Rectal smooth muscle tissue (tissue), 1 donor: Measurements from ENCODE around the gene ADGRV1.
"Not testable (repeated sequence)": the region's sequence is repeated elsewhere in the genome, so short reads cannot be mapped to it uniquely, and the experiment has no call there.

ENCODE experiments used
- H3K27ac ChIP-seq: one replicate; pipeline ENCODE4 v1.7.0; 2013; ENCODE audit warnings: low read depth, low read length, inconsistent platforms
- H3K27me3 ChIP-seq: one replicate; pipeline ENCODE4 v1.7.0; 2013; ENCODE audit warnings: low read length; ENCODE audit not compliant: control insufficient read depth, insufficient read depth
- H3K36me3 ChIP-seq: one replicate; pipeline ENCODE4 v1.7.0; 2013; ENCODE audit warnings: low read length; ENCODE audit not compliant: control insufficient read depth, insufficient read depth
- H3K4me1 ChIP-seq: one replicate; pipeline ENCODE4 v1.7.0; 2013; ENCODE audit warnings: low read length; ENCODE audit not compliant: control insufficient read depth, insufficient read depth
- H3K4me3 ChIP-seq: one replicate; pipeline ENCODE4 v1.7.0; 2013; ENCODE audit warnings: low read length
- H3K9ac ChIP-seq: one replicate; pipeline ENCODE4 v1.7.0; 2013; ENCODE audit warnings: low read length

ADGRV1 gene

GRCh38 chr5:90969945-90970344 is 411.3 kb downstream of the ADGRV1 start:
- H3K27me3 ChIP-seq, H3K4me3 ChIP-seq, H3K9ac ChIP-seq, H3K36me3 ChIP-seq, H3K4me1 ChIP-seq, H3K27ac ChIP-seq: not testable (repeated sequence)

- Histone ChIP-seq H3K4me3 (no peak overlapping the region), H3K27me3 (no peaks in the 10 kb centered on the region), H3K9ac (no peak overlapping the region), H3K36me3 (no peaks in the 10 kb centered on the region), H3K4me1 (no peaks in the 10 kb centered on the region), H3K27ac (no peak overlapping the region)
Measured at GRCh38 chr5:90981177-90981576, 422.6 kb downstream of the ADGRV1 start.

- Histone ChIP-seq H3K27ac (no peak overlapping the region), H3K9ac (no peak overlapping the region), H3K36me3 (no peaks in the 10 kb centered on the region), H3K27me3 (no peaks in the 10 kb centered on the region), H3K4me3 (no peak overlapping the region), H3K4me1 (no peaks in the 10 kb centered on the region)
Measured at GRCh38 chr5:90981821-90982220, 423.2 kb downstream of the ADGRV1 start.

GRCh38 chr5:90982576-90982975 is 424.0 kb downstream of the ADGRV1 start:
- Histone ChIP-seq H3K27me3 (no peaks in the 10 kb centered on the region), H3K27ac (no peak overlapping the region), H3K4me3 (no peak overlapping the region), H3K4me1 (no peaks in the 10 kb centered on the region), H3K9ac (no peak overlapping the region), H3K36me3 (no peaks in the 10 kb centered on the region)

GRCh38 chr5:90983148-90983547 is 424.6 kb downstream of the ADGRV1 start:
- Histone ChIP-seq H3K4me1 (no peaks in the 10 kb centered on the region), H3K9ac (no peak overlapping the region), H3K4me3 (no peak overlapping the region), H3K27me3 (no peaks in the 10 kb centered on the region), H3K36me3 (no peaks in the 10 kb centered on the region), H3K27ac (no peak overlapping the region)

- no peaks in the 10 kb centered on the region for H3K27me3 ChIP-seq
- no peak overlapping the region for H3K27ac ChIP-seq
- no peak overlapping the region for H3K9ac ChIP-seq
- no peaks in the 10 kb centered on the region for H3K4me1 ChIP-seq
- no peak overlapping the region for H3K4me3 ChIP-seq
- H3K36me3 ChIP-seq: no peaks in the 10 kb centered on the region
Measured at GRCh38 chr5:90983711-90984124, 425.1 kb downstream of the ADGRV1 start.

- Histone ChIP-seq H3K9ac (no peak overlapping the region), H3K4me3 (no peak overlapping the region), H3K4me1 (no peaks in the 10 kb centered on the region), H3K27me3 (no peaks in the 10 kb centered on the region), H3K27ac (no peak overlapping the region), H3K36me3 (no peaks in the 10 kb centered on the region)
Measured at GRCh38 chr5:90985341-90985740, 426.7 kb downstream of the ADGRV1 start.

- Histone ChIP-seq H3K27me3 (no peaks in the 10 kb centered on the region), H3K4me1 (no peaks in the 10 kb centered on the region), H3K36me3 (no peaks in the 10 kb centered on the region), H3K9ac (no peak overlapping the region), H3K27ac (no peak overlapping the region), H3K4me3 (no peak overlapping the region)
Measured at GRCh38 chr5:90987726-90988125, 429.1 kb downstream of the ADGRV1 start.

GRCh38 chr5:90991201-90991600 is 432.6 kb downstream of the ADGRV1 start:
- H3K27ac ChIP-seq: no peak overlapping the region
- no peak overlapping the region for H3K9ac ChIP-seq
- no peak overlapping the region for H3K4me3 ChIP-seq
- no peaks in the 10 kb centered on the region for H3K36me3 ChIP-seq
- no peaks in the 10 kb centered on the region for H3K27me3 ChIP-seq
- H3K4me1 ChIP-seq: no peaks in the 10 kb centered on the region

GRCh38 chr5:90994796-90995195 is 436.2 kb downstream of the ADGRV1 start:
- H3K4me1 ChIP-seq: no peaks in the 10 kb centered on the region
- no peaks in the 10 kb centered on the region for H3K27me3 ChIP-seq
- H3K9ac ChIP-seq: no peak overlapping the region

GRCh38 chr5:90996089-90996488 is 437.5 kb downstream of the ADGRV1 start:
- Histone ChIP-seq H3K27me3 (no peaks in the 10 kb centered on the region), H3K36me3 (no peaks in the 10 kb centered on the region), H3K4me3 (no peak overlapping the region), H3K9ac (no peak overlapping the region), H3K27ac (no peak overlapping the region), H3K4me1 (no peaks in the 10 kb centered on the region)

More at GRCh38 chr5:90994796-90995195, 436.2 kb downstream of the ADGRV1 start:
- H3K27ac ChIP-seq: no peak overlapping the region
- H3K4me3 ChIP-seq: no peak overlapping the region
- H3K36me3 ChIP-seq: no peaks in the 10 kb centered on the region

- H3K4me3 ChIP-seq: no peak overlapping the region
- H3K4me1 ChIP-seq: no peaks in the 10 kb centered on the region
- H3K36me3 ChIP-seq: no peaks in the 10 kb centered on the region
- H3K27me3 ChIP-seq: no peaks in the 10 kb centered on the region
- H3K27ac ChIP-seq: no peak overlapping the region
- H3K9ac ChIP-seq: no peak overlapping the region
Measured at GRCh38 chr5:90997082-90997481, 438.5 kb downstream of the ADGRV1 start.

GRCh38 chr5:91000743-91001142 is 442.1 kb downstream of the ADGRV1 start:
- Histone ChIP-seq H3K9ac (no peak overlapping the region), H3K27me3 (no peaks in the 10 kb centered on the region), H3K27ac (no peak overlapping the region), H3K36me3 (no peaks in the 10 kb centered on the region), H3K4me3 (no peak overlapping the region), H3K4me1 (no peaks in the 10 kb centered on the region)
